Measurements from ENCODE around the gene EYA2.
"Not testable (repeated sequence)": the region's sequence is repeated elsewhere in the genome, so short reads cannot be mapped to it uniquely, and the experiment has no call there.

Gene EYA2

GRCh38 chr20:46905364-46906125 is 10.9 kb downstream of the EYA2 start:
- Histone ChIP-seq H3K4me1 (ENCODE audit: control insufficient read depth, insufficient read depth, low read length, poor library complexity, severe bottlenecking) (no peaks in the 10 kb centered on the region), H3K4me3 (ENCODE audit: insufficient read depth, low read depth, low read length, poor library complexity, severe bottlenecking) (no peak overlapping the region), H3K27me3 (replicated peaks; ENCODE audit: control insufficient read depth, insufficient read depth, low read length, poor library complexity, severe bottlenecking) (no peaks in the 10 kb centered on the region), H3K36me3 (ENCODE audit: control insufficient read depth, insufficient read depth, low read length) (no peaks in the 10 kb centered on the region), H3K9me3 (ENCODE audit: control insufficient read depth, low read length) (no peaks in the 10 kb centered on the region), H3K27ac (ENCODE audit: insufficient read depth, low read length, poor library complexity, severe bottlenecking) (no peak overlapping the region)
- no peak for DNase-seq

GRCh38 chr20:46913329-46914044 is 18.8 kb downstream of the EYA2 start:
- no peak for DNase-seq
- Histone ChIP-seq H3K27ac (ENCODE audit: insufficient read depth, low read length, poor library complexity, severe bottlenecking) (no peak overlapping the region), H3K4me3 (ENCODE audit: insufficient read depth, low read depth, low read length, poor library complexity, severe bottlenecking) (no peak overlapping the region), H3K36me3 (ENCODE audit: control insufficient read depth, insufficient read depth, low read length) (no peaks in the 10 kb centered on the region), H3K27me3 (replicated peaks; ENCODE audit: control insufficient read depth, insufficient read depth, low read length, poor library complexity, severe bottlenecking) (no peaks in the 10 kb centered on the region), H3K9me3 (ENCODE audit: control insufficient read depth, low read length) (no peaks in the 10 kb centered on the region), H3K4me1 (ENCODE audit: control insufficient read depth, insufficient read depth, low read length, poor library complexity, severe bottlenecking) (no peaks in the 10 kb centered on the region)

GRCh38 chr20:46914789-46915379 is 20.2 kb downstream of the EYA2 start:
- H3K4me3 ChIP-seq (ENCODE audit: insufficient read depth, low read depth, low read length, poor library complexity, severe bottlenecking), result no peak overlapping the region

GRCh38 chr20:46915575-46916257 is 21.1 kb downstream of the EYA2 start:
- Histone ChIP-seq H3K27ac (ENCODE audit: insufficient read depth, low read length, poor library complexity, severe bottlenecking) (no peak overlapping the region), H3K36me3 (ENCODE audit: control insufficient read depth, insufficient read depth, low read length) (no peaks in the 10 kb centered on the region), H3K4me3 (ENCODE audit: insufficient read depth, low read depth, low read length, poor library complexity, severe bottlenecking) (no peak overlapping the region)

More at GRCh38 chr20:46914789-46915379, 20.2 kb downstream of the EYA2 start:
- no peaks in the 10 kb centered on the region for H3K27me3 ChIP-seq (replicated peaks; ENCODE audit: control insufficient read depth, insufficient read depth, low read length, poor library complexity, severe bottlenecking)
- H3K4me1 ChIP-seq (ENCODE audit: control insufficient read depth, insufficient read depth, low read length, poor library complexity, severe bottlenecking), result no peaks in the 10 kb centered on the region
- H3K36me3 ChIP-seq (ENCODE audit: control insufficient read depth, insufficient read depth, low read length), result no peaks in the 10 kb centered on the region
- H3K27ac ChIP-seq (ENCODE audit: insufficient read depth, low read length, poor library complexity, severe bottlenecking), result no peak overlapping the region
- H3K9me3 ChIP-seq (ENCODE audit: control insufficient read depth, low read length), result no peaks in the 10 kb centered on the region
- no peak for DNase-seq

GRCh38 chr20:46916258-46916603 is 21.6 kb downstream of the EYA2 start:
- H3K27ac ChIP-seq (ENCODE audit: insufficient read depth, low read length, poor library complexity, severe bottlenecking), result no peak overlapping the region
- H3K9me3 ChIP-seq (ENCODE audit: control insufficient read depth, low read length), result no peaks in the 10 kb centered on the region
- no peak for DNase-seq

More at GRCh38 chr20:46915575-46916257, 21.1 kb downstream of the EYA2 start:
- Histone ChIP-seq H3K4me1 (ENCODE audit: control insufficient read depth, insufficient read depth, low read length, poor library complexity, severe bottlenecking) (no peaks in the 10 kb centered on the region), H3K9me3 (ENCODE audit: control insufficient read depth, low read length) (no peaks in the 10 kb centered on the region), H3K27me3 (replicated peaks; ENCODE audit: control insufficient read depth, insufficient read depth, low read length, poor library complexity, severe bottlenecking) (no peaks in the 10 kb centered on the region)
- no peak for DNase-seq

GRCh38 chr20:46917155-46917554 is 22.5 kb downstream of the EYA2 start:
- H3K27me3 ChIP-seq (replicated peaks; ENCODE audit: control insufficient read depth, insufficient read depth, low read length, poor library complexity, severe bottlenecking), result no peaks in the 10 kb centered on the region
- no peak overlapping the region for H3K27ac ChIP-seq (ENCODE audit: insufficient read depth, low read length, poor library complexity, severe bottlenecking)
- no peak overlapping the region for H3K4me3 ChIP-seq (ENCODE audit: insufficient read depth, low read depth, low read length, poor library complexity, severe bottlenecking)
- no peak for DNase-seq
- H3K36me3 ChIP-seq (ENCODE audit: control insufficient read depth, insufficient read depth, low read length), result no peaks in the 10 kb centered on the region
- H3K9me3 ChIP-seq (ENCODE audit: control insufficient read depth, low read length), result no peaks in the 10 kb centered on the region
- no peaks in the 10 kb centered on the region for H3K4me1 ChIP-seq (ENCODE audit: control insufficient read depth, insufficient read depth, low read length, poor library complexity, severe bottlenecking)

More at GRCh38 chr20:46916258-46916603, 21.6 kb downstream of the EYA2 start:
- Histone ChIP-seq H3K27me3 (replicated peaks; ENCODE audit: control insufficient read depth, insufficient read depth, low read length, poor library complexity, severe bottlenecking) (no peaks in the 10 kb centered on the region), H3K4me3 (ENCODE audit: insufficient read depth, low read depth, low read length, poor library complexity, severe bottlenecking) (no peak overlapping the region), H3K36me3 (ENCODE audit: control insufficient read depth, insufficient read depth, low read length) (no peaks in the 10 kb centered on the region), H3K4me1 (ENCODE audit: control insufficient read depth, insufficient read depth, low read length, poor library complexity, severe bottlenecking) (no peaks in the 10 kb centered on the region)

DNA sequence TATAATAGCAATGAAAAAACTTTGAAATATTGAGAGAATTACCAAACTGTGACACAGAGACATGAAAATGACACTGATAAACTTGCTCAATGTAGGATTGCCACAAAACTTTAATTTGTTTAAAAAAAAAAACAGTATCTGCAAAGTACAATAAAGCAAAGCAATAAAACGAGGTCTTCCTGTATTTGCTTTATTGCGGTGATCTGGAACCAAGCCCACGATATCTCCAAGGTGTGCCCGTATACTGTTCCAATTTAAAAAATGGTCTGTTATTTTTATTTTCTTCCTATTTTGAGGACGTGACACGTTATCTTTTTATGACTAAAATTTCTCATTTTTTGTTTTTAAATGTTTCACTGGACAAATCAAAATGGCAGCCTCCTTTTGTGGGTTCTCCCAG is 25.5 kb downstream of the EYA2 start:
- Histone ChIP-seq H3K27me3 (replicated peaks; ENCODE audit: control insufficient read depth, insufficient read depth, low read length, poor library complexity, severe bottlenecking) (no peaks in the 10 kb centered on the region), H3K9me3 (ENCODE audit: control insufficient read depth, low read length) (no peaks in the 10 kb centered on the region), H3K36me3 (ENCODE audit: control insufficient read depth, insufficient read depth, low read length) (no peaks in the 10 kb centered on the region), H3K4me1 (ENCODE audit: control insufficient read depth, insufficient read depth, low read length, poor library complexity, severe bottlenecking) (no peaks in the 10 kb centered on the region), H3K4me3 (ENCODE audit: insufficient read depth, low read depth, low read length, poor library complexity, severe bottlenecking) (no peak overlapping the region), H3K27ac (ENCODE audit: insufficient read depth, low read length, poor library complexity, severe bottlenecking) (no peak overlapping the region)
- DNase-seq, result no peak

DNA sequence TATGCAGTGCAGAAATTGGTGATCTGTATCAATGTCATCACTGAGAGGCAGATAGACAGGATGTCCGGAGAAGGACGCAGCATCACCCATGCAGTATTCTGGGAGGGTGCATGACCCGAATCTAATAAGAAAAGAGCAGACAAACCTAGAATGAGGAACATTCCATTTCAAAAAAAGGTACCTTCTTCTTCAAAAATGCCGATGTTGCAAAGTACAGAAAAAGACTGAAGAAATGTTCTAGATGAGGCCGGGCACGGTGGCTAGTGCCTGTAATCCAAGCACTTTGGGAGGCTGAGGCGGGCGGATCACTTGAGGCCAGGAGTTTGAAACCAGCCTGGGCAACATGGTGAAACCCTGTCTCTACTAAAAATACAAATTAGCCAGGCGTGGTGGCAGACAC is 28.2 kb downstream of the EYA2 start:
- not testable (repeated sequence) for H3K27me3 ChIP-seq (replicated peaks; ENCODE audit: control insufficient read depth, insufficient read depth, low read length, poor library complexity, severe bottlenecking); H3K4me3 ChIP-seq (ENCODE audit: insufficient read depth, low read depth, low read length, poor library complexity, severe bottlenecking); H3K4me1 ChIP-seq (ENCODE audit: control insufficient read depth, insufficient read depth, low read length, poor library complexity, severe bottlenecking); DNase-seq; H3K36me3 ChIP-seq (ENCODE audit: control insufficient read depth, insufficient read depth, low read length); H3K9me3 ChIP-seq (ENCODE audit: control insufficient read depth, low read length); H3K27ac ChIP-seq (ENCODE audit: insufficient read depth, low read length, poor library complexity, severe bottlenecking)

DNA sequence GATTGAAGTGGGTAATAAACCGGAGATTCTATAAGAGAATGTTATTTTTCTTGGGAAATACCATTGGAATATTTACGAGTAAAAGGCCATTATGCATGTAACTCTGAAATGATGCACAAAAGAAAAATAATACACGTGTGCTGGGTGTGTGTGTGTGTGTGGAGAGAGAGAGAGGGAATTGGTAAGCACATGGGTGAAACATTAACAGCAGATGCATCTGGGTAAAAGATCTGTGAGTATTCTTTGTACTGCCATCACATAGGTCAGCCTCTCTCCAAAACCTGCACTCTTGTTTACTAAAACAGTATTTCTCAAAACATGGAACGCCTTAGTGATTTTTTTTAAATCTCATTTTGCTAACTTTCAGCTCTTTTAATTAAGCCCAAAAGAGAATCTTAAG is 28.9 kb downstream of the EYA2 start:
- DNase-seq, result no peak
- no peaks in the 10 kb centered on the region for H3K9me3 ChIP-seq (ENCODE audit: control insufficient read depth, low read length)

More for the DNA sequence above, 28.9 kb downstream of the EYA2 start:
- Histone ChIP-seq H3K27me3 (replicated peaks; ENCODE audit: control insufficient read depth, insufficient read depth, low read length, poor library complexity, severe bottlenecking) (no peaks in the 10 kb centered on the region), H3K4me3 (ENCODE audit: insufficient read depth, low read depth, low read length, poor library complexity, severe bottlenecking) (no peak overlapping the region), H3K36me3 (ENCODE audit: control insufficient read depth, insufficient read depth, low read length) (no peaks in the 10 kb centered on the region), H3K27ac (ENCODE audit: insufficient read depth, low read length, poor library complexity, severe bottlenecking) (no peak overlapping the region), H3K4me1 (ENCODE audit: control insufficient read depth, insufficient read depth, low read length, poor library complexity, severe bottlenecking) (no peaks in the 10 kb centered on the region)

All from effector memory CD4-positive, alpha-beta T cell (primary cell).